ENCODE measurements around the gene HOXA1.

The HOXA1 gene

DNA sequence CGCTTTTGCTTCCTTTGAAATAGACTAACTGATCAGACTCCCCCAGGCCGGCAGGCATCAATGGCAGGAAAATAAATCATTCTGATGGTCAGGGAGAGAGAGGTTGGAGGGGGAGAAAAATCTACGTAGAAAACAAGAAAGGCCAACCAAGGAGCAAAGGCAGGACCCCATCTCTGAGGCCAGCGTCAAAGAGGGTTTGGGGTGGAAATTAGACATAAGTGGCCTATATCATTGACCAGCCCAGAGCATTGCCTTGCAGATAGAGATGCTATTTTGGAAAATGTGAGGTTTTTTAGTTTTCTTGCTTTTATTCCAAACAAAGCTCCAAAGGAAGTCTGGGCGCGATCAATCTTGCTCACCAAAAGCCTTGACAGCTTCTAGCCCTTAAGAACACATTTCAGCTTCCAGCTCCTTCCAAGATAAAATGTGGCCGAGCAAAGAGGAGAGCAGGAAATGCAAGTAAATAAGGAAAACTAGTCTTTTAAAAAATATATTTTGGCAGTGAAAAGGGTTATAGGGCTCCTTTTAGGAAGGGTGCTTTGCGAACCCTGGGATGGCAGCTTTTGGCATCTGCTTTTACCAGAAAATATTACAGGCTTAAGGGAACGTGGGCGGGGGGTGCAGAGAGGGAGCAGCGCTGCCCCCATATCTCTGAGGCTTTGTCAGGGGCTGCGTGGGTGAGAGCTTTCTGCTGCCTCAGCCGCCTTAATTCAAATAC is 8.7 kb upstream of the HOXA1 start:
- DNase-seq, result no peak

DNA sequence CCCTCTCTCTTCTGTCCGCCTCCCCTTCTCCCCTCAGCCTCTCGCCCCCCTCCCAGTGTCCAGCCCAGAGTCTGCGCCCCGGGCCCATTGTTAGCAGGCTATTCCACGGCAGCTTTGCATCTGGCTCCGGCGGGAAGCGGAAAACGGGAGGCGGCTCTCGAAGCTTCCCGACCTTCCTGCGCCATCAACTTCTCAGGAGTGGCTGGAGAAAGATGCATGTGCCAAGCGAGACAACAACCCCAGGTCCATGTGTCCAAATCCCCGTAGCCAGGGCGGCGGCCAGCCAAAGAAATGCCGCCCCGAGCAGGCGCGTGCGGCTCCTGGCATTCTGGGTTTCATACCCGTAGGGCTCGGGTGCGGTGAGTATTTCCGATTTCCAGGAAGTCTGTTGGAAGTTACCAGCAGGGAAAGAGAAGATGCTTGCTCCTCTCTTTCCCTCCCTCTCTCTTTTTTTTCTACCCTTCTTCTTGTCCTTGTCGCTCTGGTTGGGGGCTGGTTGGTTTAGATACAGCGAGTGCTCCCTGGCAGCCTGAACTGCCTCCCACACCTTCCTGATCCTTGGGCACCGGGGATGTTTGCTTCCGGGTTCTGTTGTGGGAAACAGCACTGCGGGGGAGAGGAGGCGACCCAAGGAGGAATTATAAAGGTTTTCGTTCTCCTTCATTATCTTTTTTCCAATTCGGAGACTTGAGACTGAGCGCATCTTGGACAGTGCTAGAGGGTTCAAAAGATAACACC is 7.9 kb upstream of the HOXA1 start:
- no peak for DNase-seq

DNA sequence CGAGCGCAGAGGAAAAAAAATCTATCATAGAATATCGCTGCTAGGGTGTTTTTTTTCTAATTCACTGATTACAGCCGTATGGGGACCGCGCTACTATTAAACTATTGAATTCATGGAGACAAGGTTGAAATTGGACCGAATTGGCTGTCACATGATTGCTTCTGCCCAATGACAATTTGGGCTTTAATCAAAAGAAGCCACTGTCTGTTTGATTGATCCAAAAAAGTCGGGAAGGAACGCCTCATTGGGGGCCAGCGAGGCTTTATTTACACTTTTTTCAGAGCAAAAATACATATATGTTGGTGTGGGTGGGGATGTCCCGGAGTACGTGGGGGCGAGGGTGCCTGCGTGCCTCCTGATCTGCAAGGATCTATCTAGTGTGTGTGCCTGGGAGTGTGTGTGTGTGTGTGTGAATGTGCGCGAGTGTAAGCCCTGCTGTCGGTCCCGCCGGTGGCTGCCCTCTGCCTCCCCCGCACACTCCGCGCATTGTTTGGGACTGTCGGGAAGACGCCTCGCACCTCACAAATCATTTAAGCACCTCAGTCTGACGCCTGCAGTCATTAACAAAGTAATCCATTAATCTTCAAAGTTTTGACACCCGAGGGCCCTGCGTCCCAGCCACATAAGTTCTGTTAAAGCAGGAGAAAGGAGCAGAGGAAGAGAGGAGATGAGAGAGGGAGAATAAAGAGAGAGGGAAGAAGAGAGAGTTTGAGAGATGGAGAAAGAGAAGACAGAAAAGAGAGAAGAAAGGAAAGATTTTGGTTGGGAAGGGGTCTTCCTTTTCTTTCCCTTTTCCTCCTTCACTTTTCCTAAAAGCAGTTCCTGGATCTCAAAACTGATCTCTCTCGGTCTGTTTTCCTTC is 7.0 kb upstream of the HOXA1 start, which contains the start of gene HOXA2:
Gene HOXA2 (minus strand): TSS at position 103 of the 862 bp plus-strand sequence. CDS start 183 bp downstream, outside the sequence.
- DNase-seq, result no peak

DNA sequence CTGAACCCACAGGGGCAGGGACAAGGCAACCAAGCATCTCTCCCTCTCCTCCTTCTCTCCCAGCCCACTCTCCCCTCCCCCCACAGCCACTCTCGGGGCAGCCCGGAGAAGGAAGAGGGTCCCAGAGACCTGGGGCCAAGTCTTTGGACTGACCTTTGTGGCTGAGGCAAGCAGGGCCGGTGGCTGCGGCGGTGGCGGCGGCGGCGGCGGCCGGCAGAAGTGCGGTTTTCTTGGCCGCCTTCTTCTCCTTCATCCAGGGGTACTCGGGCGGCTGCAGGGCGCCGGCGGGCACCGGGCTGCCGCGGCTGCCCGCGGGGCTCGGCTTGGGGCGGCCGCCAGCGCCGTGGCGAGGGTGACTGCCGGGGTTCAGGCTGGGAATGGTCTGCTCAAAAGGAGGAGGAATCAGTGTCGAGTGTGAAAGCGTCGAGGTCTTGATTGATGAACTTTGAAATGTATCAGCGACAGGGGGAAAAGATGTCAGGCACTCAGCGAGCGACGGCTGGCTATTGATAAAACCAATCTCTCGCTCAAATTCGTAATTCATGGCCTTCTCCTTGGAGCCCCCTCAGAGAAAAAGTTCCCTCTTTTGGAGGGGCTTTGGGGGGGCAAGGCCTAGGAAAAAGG is 6.3 kb upstream of the HOXA1 start:
- no peak for DNase-seq

DNA sequence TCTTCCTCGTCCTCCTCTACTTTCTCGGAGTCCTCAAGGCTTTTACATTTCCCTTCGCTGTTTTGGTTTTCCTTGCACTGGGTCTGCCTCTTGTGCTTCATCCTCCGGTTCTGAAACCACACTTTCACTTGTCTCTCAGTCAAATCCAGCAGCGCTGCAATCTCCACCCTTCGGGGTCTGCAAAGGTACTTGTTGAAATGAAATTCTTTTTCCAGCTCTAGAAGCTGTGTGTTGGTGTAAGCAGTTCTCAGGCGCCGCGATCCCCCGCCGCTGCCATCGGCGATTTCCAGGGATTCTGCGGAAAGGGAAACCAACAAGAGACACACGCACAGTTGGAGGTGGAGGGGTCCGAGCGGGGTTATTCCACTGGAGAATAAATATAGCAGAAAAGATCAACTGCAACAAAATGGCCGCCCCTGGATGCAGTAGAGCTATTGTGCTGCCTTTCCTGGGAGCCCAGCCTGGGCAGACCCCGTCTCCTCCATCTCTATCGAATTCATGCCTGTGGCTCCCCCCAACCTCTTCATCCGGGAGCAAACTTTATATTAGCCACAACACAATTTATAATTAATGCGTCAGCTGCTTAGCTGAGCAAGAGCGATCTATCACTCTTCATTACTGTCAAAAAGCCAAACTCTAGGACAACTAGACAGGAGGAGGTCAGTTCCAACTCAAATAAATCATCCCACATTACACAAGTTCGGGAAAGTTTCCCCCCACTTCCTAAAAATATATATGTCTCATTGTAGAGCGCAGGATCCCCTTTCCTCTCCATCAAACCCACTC is 5.6 kb upstream of the HOXA1 start:
- DNase-seq, result no peak

DNA sequence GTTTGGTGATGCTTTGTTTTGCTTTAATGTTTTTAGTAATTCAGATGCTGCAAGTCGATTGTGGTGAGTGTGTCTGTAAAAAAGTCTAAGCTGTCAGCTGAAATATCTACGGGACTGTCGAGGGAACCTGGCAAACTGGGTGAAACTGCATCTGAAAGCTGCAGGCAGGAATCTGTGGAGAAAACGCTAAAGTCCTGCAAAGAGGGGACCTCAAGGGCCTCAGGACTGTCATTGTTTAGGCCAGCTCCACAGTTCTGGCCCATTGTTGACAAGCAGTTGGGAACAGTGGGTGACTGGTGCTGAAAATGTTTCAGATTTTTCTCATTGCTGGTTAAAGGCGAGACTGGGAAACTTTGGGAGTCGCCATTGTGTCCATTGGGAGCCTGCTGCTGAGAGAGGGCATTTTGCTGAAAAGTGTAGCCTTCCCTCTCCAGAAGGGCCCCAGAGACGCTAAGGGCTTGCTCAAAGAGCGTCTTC is 4.9 kb upstream of the HOXA1 start:
- DNase-seq, result no peak

DNA sequence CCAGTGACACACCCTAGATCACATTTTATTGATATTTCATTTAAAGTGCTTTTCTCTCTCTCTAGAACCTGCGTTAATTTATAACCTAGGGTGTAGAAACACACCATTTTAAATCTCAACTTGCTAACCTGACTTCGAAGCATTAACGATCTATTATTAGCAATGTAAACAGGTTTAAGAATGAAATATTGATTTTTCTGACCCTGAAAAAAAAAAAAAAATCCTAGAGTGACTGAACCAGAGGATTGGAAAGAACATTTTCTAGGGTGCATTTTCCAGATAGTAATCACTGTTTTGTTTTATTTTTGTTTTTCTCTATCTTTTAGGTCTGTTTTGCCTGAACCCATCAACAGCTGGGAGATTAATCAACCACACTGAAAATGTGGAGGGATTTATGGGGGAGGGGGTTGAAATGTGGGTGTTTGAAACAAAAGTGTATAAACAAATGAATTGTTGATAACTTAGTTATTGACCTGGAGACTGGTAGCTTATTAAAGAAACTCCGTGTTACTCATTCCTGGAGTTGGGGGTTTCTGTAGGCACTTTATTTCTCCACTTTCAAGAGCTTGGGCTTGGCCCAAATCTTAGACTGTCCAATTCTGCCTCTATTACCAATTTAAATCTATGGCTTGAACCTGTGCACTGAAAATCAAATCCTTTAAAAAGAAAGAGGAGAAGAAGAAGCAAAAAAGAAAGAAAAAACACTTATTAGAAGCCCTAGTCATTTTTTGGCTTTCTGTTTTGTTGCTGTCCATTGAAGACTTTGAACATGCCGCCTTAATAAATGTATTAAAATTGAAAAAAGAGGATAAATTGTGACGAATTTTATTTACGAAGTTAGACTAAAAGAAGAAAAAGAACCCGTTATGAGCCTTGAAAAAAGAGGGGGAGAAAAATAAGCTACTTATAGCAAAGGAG is 3.9 kb upstream of the HOXA1 start:
- no peak for DNase-seq

DNA sequence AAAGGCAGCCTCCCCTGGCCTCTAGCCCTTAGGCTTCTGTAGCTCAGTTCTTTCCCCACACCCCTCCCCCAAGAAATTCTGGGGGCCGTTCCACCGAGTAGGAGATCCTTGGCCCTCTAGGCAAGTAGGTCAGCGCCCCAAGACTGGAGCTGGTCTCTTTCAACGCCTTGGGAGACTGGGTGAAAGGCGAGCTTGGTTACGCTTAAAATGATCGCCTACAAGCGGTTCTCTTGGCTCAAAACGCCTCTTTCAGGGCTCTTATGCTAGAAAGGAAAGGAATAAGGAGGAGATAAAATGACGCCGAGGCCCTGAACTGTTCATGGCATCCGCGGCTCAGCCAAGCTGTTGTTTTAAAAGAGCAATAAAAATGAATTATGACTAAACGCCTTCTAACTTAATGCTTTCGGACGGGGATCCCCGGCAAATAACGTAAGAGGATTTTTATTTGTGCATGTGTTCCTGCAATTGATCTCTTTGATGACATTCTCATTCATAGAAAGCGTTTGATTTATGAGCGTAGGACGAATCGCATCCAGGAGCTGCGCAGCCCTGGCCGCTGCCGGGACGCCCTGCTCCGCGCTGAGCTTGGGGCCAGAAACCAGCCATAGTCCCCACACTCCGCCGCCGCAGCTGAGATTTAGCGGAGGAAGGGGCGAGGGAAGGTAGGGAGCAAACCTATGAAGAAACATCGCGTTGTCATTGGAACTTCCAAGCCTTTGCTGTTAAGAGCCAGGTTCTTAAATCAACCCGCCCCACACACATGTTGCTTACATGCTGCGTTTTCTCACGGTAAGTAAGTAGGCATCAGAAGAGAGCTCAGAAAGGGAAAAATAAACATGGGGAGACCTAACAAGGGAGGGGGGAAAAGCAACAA is 3.0 kb upstream of the HOXA1 start:
- no peak for DNase-seq

DNA sequence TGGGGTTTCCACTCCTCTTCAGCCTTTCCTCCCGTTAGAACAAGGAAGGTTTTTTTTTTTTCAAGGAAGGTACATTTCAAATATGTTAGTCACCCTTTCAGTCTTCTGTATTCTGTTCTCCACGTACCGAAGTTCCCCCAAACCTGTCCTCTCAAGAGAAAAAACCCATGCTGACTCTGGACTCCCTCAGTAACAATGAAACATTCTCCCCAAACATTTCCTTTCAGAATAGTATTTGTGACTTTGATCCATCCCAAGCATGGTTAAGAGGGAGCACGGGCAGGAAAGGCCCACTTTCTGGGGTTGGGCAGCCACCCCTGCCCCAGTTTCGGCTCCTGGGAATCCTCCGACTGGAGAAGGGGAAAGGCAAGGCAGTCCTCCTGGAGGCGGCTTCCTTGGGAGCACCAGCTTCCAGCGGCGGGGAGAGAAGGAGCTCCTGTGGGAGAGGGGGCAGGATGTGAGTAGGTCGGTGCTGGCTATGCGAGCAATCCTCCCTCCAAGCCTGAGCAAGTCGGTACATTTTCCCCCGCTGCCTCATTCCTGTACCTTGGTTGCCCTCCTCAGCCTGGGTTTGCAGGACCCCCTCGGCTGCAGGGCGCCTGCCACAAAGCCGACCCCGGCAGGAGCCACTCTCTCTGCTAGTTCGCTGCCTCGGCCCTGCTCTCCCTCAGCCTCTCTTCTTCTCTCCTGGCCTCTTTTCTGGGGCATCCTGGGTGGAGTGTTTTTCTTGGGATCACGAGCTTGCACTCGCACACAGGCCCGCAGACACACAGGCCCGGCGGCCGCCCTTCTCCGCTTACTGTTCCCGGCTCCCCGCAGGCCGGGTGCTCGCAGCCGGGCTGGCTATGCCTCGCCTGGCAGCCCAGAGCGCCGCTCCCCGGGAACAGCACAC is 2.1 kb upstream of the HOXA1 start:
- no peak for DNase-seq

DNA sequence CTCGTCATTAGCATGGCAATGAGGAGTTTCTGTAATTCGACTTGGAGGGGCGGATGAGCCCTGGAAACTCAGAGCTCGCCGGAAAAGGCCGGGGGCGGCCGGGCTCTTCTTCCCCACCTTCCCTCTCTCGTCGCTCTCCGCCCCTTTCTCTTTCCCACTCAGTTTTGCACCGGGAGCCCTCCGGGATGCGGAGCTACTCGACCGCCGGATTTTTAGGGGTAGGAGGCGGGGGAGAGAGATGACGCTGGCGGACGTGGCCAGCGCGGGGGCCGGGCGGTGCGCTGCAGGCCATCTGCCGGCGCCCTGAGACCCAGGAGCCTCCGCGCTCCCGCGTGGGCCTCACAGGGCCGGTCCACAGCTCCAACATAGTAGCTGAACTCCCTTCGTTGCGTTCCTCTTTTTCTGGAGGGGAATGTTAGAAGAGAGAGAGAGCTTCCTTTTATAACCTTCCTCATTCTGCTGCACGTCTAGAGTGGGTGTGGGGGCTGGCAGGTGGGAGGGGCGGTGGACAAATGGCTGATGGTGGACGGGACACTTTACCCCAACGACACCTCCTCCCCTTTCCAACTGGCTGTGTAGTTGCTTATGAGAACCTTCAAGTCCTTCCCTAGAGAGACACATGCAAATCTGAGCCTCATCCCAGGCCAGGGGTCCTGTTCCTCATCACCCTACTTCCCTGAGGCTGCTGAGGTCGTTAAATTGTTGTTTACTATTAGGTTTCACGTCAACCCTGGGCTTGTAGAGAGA is 1.1 kb upstream of the HOXA1 start:
- DNase-seq, result no peak

DNA sequence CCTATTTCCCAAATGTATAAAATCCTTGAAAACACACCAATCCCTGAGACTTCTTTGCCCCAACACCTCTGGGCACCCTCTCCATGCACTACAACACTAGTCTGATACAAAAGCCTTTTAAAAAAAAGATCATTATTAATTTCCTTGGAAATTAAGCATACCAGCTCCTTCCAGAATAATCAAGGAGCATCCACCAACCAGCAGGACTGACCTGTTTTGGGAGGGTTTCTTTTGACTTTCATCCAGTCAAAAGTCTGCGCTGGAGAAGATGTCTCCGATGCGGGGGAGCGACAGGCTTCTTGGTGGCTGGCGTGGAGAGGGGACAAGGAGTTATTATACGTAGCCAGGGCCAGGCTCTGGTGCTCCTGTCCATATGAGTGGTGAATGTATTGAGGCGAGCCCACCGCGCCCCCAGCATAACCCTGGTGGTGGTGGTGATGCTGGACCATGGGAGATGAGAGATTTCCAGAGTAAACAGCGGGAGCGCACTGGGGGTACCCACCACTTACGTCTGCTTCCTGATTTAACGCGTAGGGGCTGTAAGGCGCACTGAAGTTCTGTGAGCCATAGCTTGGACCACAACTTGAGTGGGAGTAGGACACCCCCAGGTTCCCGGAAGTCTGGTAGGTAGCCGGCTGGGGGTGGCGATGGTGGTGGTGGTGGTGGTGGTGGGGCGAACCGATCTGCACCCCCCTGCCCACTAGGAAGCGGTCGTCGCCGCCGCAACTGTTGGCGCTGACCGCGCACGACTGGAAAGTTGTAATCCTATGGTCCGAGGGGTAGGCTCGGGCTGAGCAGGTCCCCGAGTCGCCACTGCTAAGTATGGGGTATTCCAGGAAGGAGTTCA is 527 bp downstream of the HOXA1 start:
- no peak for DNase-seq

DNA sequence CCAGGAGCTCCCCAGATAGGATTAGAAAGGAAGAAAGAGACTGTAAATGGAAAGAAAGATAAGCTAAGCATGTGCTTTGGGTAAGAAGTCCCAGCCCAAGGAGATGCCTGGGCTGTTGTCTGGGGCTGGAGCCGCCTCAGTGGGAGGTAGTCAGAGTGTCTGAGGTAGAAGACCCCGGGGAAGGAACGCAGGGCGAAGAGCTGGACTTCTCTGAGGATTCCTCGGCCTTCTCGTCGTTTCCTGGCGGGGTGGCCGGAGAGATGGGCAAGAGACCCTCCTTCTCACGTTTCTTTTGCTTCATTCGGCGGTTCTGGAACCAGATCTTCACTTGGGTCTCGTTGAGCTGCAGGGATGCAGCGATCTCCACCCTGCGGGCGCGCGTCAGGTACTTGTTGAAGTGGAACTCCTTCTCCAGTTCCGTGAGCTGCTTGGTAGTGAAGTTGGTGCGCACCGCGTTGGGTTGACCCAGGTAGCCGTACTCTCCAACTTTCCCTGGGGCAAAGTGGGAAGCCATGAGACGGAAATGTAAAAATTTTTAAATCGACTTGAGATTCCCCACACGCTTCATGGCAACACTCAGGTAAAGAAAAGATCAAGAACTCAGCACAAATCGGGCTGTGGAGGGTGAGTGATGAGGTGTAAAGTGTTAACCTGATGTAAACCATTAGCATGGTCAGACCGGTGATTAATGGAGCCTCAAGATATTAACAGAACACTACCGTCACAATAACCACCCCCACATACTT is 1.3 kb downstream of the HOXA1 start:
- DNase-seq, result no peak

DNA sequence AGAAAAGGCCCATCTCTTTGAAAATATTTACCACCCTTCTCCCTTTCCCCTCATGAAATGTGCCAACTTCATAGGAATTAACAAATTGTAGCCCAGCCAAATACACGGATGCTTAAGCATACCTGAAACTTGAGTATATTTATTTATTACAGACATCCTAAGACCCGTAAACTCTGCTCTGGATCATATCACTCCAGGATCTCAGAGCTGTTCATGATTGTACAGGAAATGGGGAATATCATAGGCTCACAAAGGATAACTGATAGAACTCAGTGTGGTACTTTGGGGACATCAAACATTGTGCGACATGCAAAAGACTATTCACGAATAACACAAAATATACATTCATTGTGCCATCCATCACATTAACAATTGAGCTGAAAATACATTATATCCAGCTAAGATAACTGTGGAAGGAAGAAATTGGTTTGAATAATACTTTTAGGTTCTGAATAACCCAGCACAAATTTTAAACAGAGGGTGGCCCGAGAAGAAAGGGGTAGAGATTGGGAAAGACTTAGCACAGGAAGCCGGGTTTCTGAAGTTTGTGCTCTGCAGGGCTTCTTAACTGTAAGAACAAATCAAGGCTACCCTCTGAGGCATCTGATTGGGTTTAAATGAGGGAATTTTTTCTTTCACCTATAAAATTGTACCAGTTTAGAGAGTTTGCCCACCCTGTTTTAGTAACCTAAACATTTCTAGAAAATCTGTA is 2.5 kb downstream of the HOXA1 start:
- DNase-seq, result no peak

DNA sequence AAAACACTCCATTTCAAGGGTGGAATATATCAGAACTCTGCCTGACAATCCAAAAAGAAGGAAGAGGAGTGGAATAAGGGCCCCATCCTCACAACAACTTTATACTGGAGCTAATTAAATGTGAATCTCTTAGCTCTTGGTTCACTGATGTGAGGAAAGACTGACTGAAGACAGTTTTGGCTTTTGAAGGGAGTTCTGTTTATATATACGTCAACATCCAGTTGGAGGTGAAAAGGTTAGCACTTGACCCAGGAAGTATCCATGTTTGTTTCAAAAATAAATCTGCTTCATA is 3.0 kb downstream of the HOXA1 start:
- no peak for DNase-seq

DNA sequence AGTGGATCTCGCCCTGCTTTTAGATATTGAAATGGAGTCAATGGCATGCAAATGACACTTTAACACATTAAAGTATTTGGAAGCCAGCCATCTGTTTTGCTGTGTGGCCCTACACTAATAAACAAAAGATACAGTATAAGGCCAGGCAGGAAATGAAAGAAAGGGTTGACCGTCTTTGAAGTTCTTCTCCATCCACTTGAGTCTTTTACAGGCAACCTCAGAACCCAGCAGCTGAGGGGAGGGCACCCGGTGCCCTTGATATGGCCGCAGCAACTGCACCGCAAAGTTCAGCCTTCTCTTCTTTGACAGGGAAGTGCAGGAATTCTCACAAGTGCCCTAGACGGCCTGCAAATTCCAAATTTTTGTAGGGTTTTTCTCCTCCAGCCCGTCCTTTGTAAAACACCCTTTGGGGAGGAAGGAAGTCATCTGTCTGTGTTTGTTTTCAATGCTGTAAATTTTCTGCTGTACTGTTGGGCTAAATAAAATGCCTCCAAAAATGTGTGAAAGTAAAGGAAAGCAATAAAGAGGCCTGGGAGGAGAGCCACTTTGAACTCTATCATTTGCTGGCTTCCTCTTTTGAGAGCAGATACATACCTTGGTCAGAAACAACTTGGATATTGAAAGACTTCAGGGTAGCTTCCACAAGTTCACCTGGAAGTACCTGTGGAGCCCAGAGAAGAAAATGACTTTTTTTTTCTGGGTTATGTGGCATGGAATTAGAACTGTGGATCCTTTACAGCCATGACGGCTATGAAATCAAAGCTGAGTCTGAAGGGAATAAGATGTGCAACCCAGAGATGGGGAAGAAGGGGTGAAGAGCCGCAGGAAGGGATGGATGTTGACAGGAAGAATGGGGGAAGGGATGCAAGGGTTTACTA is 3.6 kb downstream of the HOXA1 start:
- DNase-seq, result no peak

Measured in NCI-H1092 (cell line).